H9 (cell line): ENCODE data around the gene CABLES2. TPM values are rescaled to one million over a fixed set of nuclear protein-coding genes. Genes with fewer than 3 reads are reported as not detected.

Source experiments
- DNase-seq: peaks from one replicate; pipeline ENCODE4 v3.0.0-alpha.2; 2017
- H2AFZ ChIP-seq: one replicate; pipeline ENCODE4 v1.6.1; 2013; ENCODE audit warnings: mild to moderate bottlenecking, low read length, control low read depth, moderate library complexity
- H2AK5ac ChIP-seq: 2 replicates; pipeline ENCODE4 v1.6.1; 2013; ENCODE audit warnings: low read length, control low read depth, mixed read lengths; ENCODE audit not compliant: insufficient read length
- H2BK120ac ChIP-seq: one replicate; pipeline ENCODE4 v1.6.1; 2013; ENCODE audit warnings: low read depth, mild to moderate bottlenecking, low read length, control low read depth, inconsistent platforms; ENCODE audit not compliant: poor library complexity, severe bottlenecking
- H2BK12ac ChIP-seq: 2 replicates; pipeline ENCODE4 v1.6.1; 2013; ENCODE audit warnings: low read length, control low read depth, mixed read lengths, low read depth; ENCODE audit not compliant: insufficient read length
- H2BK15ac ChIP-seq: 2 replicates; pipeline ENCODE4 v1.6.1; 2013; ENCODE audit warnings: low read depth, low read length, control low read depth
- H2BK20ac ChIP-seq: one replicate; pipeline ENCODE4 v1.6.1; 2013; ENCODE audit warnings: low read depth, mild to moderate bottlenecking, low read length, control low read depth, inconsistent platforms; ENCODE audit not compliant: poor library complexity, severe bottlenecking
- H2BK5ac ChIP-seq: 2 replicates; pipeline ENCODE4 v1.6.1; 2013; ENCODE audit warnings: low read length, control low read depth, mixed read lengths; ENCODE audit not compliant: insufficient read length
- H3K14ac ChIP-seq: 2 replicates; pipeline ENCODE4 v1.6.1; 2013; ENCODE audit warnings: low read length, control low read depth; ENCODE audit not compliant: insufficient read depth
- H3K18ac ChIP-seq: 2 replicates; pipeline ENCODE4 v1.6.1; 2013; ENCODE audit warnings: low read depth, mild to moderate bottlenecking, mixed read lengths, low read length, control low read depth; ENCODE audit not compliant: insufficient read length
- H3K23ac ChIP-seq: 2 replicates; pipeline ENCODE4 v1.6.1; 2013; ENCODE audit warnings: low read length, control low read depth, mixed read lengths, low read depth; ENCODE audit not compliant: insufficient read length
- H3K23me2 ChIP-seq: 2 replicates; pipeline ENCODE4 v1.6.1; 2013; ENCODE audit warnings: low read depth, mild to moderate bottlenecking, mixed read lengths, low read length, control low read depth; ENCODE audit not compliant: insufficient read length, poor library complexity, severe bottlenecking
- H3K27ac ChIP-seq: 2 replicates; pipeline ENCODE4 v1.5.1; 2013; ENCODE audit warnings: low read length, control low read depth, mixed read lengths, low read depth; ENCODE audit not compliant: insufficient read length
- H3K27me3 ChIP-seq: 2 replicates; pipeline ENCODE4 v1.6.1; 2013; ENCODE audit warnings: low read length, control low read depth, inconsistent platforms; ENCODE audit not compliant: insufficient read depth
- H3K4ac ChIP-seq: 2 replicates; pipeline ENCODE4 v1.6.1; 2013; ENCODE audit warnings: low read depth, mild to moderate bottlenecking, control low read depth, inconsistent platforms, low read length, moderate library complexity
- H3K4me1 ChIP-seq: 2 replicates; pipeline ENCODE4 v1.6.1; 2013; ENCODE audit warnings: low read length, control low read depth, inconsistent platforms; ENCODE audit not compliant: insufficient read depth
- H3K4me2 ChIP-seq: 2 replicates; pipeline ENCODE4 v1.6.1; 2013; ENCODE audit warnings: low read length, control low read depth, mixed read lengths; ENCODE audit not compliant: insufficient read length, insufficient read depth
- H3K56ac ChIP-seq: 2 replicates; pipeline ENCODE4 v1.6.1; 2013; ENCODE audit warnings: low read depth, mild to moderate bottlenecking, mixed read lengths, low read length, control low read depth; ENCODE audit not compliant: insufficient read length
- H3K79me1 ChIP-seq: 2 replicates; pipeline ENCODE4 v1.6.1; 2013; ENCODE audit warnings: low read depth, mild to moderate bottlenecking, moderate library complexity, low read length, control low read depth, inconsistent platforms; ENCODE audit not compliant: insufficient read depth, poor library complexity, severe bottlenecking
- H3K79me2 ChIP-seq: 2 replicates; pipeline ENCODE4 v1.6.1; 2013; ENCODE audit warnings: low read length, control low read depth, inconsistent platforms; ENCODE audit not compliant: insufficient read depth
- H3K9ac ChIP-seq: 2 replicates; pipeline ENCODE4 v1.6.1; 2013; ENCODE audit warnings: low read length, control low read depth, mixed read lengths; ENCODE audit not compliant: insufficient read length; ENCODE audit errors: extremely low read depth
- H3K9me3 ChIP-seq: one replicate; pipeline ENCODE4 v1.6.1; 2013; ENCODE audit warnings: low read depth, low read length, inconsistent platforms; ENCODE audit not compliant: control insufficient read depth
- H3T11ph ChIP-seq: one replicate; pipeline ENCODE4 v1.6.1; 2013; ENCODE audit warnings: mild to moderate bottlenecking, low read length, control low read depth, inconsistent platforms
- H4K20me1 ChIP-seq: one replicate; pipeline ENCODE4 v1.6.1; 2013; ENCODE audit not compliant: control insufficient read depth, insufficient read length, insufficient read depth
- H4K5ac ChIP-seq: 2 replicates; pipeline ENCODE4 v1.6.1; 2013; ENCODE audit warnings: low read depth, mild to moderate bottlenecking, mixed read lengths, low read length, control low read depth; ENCODE audit not compliant: insufficient read length
- H4K8ac ChIP-seq: replicated peaks from 2 replicates; pipeline ENCODE4 v1.6.1; 2013; ENCODE audit warnings: low read length, control low read depth, mixed read lengths, low read depth; ENCODE audit not compliant: insufficient read length
- H4K91ac ChIP-seq: 2 replicates; pipeline ENCODE4 v1.6.1; 2013; ENCODE audit warnings: low read depth, mild to moderate bottlenecking, moderate library complexity, mixed read lengths, low read length, control low read depth; ENCODE audit not compliant: insufficient read length
- H3K27ac Mint-ChIP-seq, 3 experiments: 2 replicates in 2 of 3; 3 replicates in 1 of 3; pipeline ENCODE4 v1.8.0; 2020 to 2021; ENCODE audit warnings: mixed read lengths in 3 of 3, mild to moderate bottlenecking in 1 of 3, moderate library complexity in 1 of 3
- H3K27me3 Mint-ChIP-seq: 2 replicates; pipeline ENCODE4 v1.8.0; 2021; ENCODE audit warnings: low read depth, mild to moderate bottlenecking, moderate library complexity, mixed read lengths
- H3K36me3 Mint-ChIP-seq, 3 experiments: 2 replicates in 2 of 3; 3 replicates in 1 of 3; pipeline ENCODE4 v1.8.0; 2020 to 2021; ENCODE audit warnings: low read depth in 3 of 3, mixed read lengths in 3 of 3; ENCODE audit not compliant: insufficient read depth in 1 of 3
- H3K4me1 Mint-ChIP-seq, 2 experiments: 2 replicates each; pipeline ENCODE4 v1.8.0; 2020; ENCODE audit warnings: mixed read lengths in 2 of 2
- H3K4me3 Mint-ChIP-seq, 2 experiments: 2 replicates in 1 of 2; 3 replicates in 1 of 2; pipeline ENCODE4 v1.8.0; 2020 to 2021; ENCODE audit warnings: mild to moderate bottlenecking in 2 of 2, mixed read lengths in 2 of 2, moderate library complexity in 1 of 2
- H3K9me3 Mint-ChIP-seq, 2 experiments: 2 replicates in 1 of 2; 3 replicates in 1 of 2; pipeline ENCODE4 v1.8.0; 2020; ENCODE audit warnings: mild to moderate bottlenecking in 2 of 2, mixed read lengths in 2 of 2, moderate library complexity in 1 of 2
- WGBS: extraction: QIAGEN DNeasy Blood & Tissue Kit; methylation state at CpG from one replicate; pipeline ENCODE4 v1.1.7; 2013; ENCODE audit warnings: missing lambda C conversion rate, low lambda C conversion rate, mixed read lengths; ENCODE audit not compliant: insufficient read length; ENCODE audit errors: extremely low coverage; 5-methylcytosine and 5-hydroxymethylcytosine counted together
- total RNA-seq: library from RNA; stranded (reverse); gene quantifications from 2 replicates; pipeline ENCODE4 v1.2.1, GENCODE V29; 2021
- TF ChIP-seq, protein P1 (sequence below): fragments of 200-600 bp; sonication (generic); conservative IDR thresholded peaks from 3 replicates; pipeline ENCODE4 v1.8.0; 2021; ENCODE audit warnings: antibody characterized with exemption, mild to moderate bottlenecking

CABLES2 gene
- total RNA-seq, 1 experiment from 2014 or later, result 10.8 TPM

- no peak overlapping the region for H2BK5ac ChIP-seq
- no peak overlapping the region for H3T11ph ChIP-seq
- no peak for DNase-seq
- no peak overlapping the region for H3K23ac ChIP-seq
- H3K79me2 ChIP-seq, result no peaks in the 10 kb centered on the region
- H3K9ac ChIP-seq, result no peak overlapping the region
- no peak overlapping the region for H4K8ac ChIP-seq
- no peak overlapping the region for H4K5ac ChIP-seq
- no peaks in the 10 kb centered on the region for H4K20me1 ChIP-seq
- no peak overlapping the region for H3K4ac ChIP-seq
- H3K27me3 ChIP-seq, result no peaks in the 10 kb centered on the region
- H2BK15ac ChIP-seq, result no peak overlapping the region
- WGBS, result no CpG with 5 or more reads among the region's 25 CpGs
- no peak overlapping the region for H3K18ac ChIP-seq
- H3K56ac ChIP-seq, result no peak overlapping the region
- no peaks in the 10 kb centered on the region for H3K9me3 ChIP-seq
- TF ChIP-seq, protein P1, sequence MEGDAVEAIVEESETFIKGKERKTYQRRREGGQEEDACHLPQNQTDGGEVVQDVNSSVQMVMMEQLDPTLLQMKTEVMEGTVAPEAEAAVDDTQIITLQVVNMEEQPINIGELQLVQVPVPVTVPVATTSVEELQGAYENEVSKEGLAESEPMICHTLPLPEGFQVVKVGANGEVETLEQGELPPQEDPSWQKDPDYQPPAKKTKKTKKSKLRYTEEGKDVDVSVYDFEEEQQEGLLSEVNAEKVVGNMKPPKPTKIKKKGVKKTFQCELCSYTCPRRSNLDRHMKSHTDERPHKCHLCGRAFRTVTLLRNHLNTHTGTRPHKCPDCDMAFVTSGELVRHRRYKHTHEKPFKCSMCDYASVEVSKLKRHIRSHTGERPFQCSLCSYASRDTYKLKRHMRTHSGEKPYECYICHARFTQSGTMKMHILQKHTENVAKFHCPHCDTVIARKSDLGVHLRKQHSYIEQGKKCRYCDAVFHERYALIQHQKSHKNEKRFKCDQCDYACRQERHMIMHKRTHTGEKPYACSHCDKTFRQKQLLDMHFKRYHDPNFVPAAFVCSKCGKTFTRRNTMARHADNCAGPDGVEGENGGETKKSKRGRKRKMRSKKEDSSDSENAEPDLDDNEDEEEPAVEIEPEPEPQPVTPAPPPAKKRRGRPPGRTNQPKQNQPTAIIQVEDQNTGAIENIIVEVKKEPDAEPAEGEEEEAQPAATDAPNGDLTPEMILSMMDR, result no peak
- H3K27ac Mint-ChIP-seq, result no peak overlapping the region
- H3K4me2 ChIP-seq, result no peak overlapping the region
- H3K9me3 Mint-ChIP-seq, result peaks cover 0 to 5% of the 10 kb centered on the region in 2 experiments; a peak in 2 of 5 replicates
- H3K14ac ChIP-seq, result no peak overlapping the region
- no peaks in the 10 kb centered on the region for H3K79me1 ChIP-seq
- H2AFZ ChIP-seq, result no peak overlapping the region
- H3K36me3 Mint-ChIP-seq, result peaks cover 0 to 4% (median 0%) of the 10 kb centered on the region in 3 experiments; a peak in 1 of 7 replicates
- H3K27ac ChIP-seq, result no peak overlapping the region
- no peak overlapping the region; a peak in 1 of 5 replicates for H3K4me3 Mint-ChIP-seq
- H3K27me3 Mint-ChIP-seq, result peaks cover 1% of the 10 kb centered on the region
- no peak overlapping the region for H2AK5ac ChIP-seq
- H3K4me1 Mint-ChIP-seq, result peaks cover 0 to 6% of the 10 kb centered on the region in 2 experiments; a peak in 2 of 4 replicates
- H2BK12ac ChIP-seq, result no peak overlapping the region
- H2BK20ac ChIP-seq, result no peak overlapping the region
- no peak overlapping the region for H4K91ac ChIP-seq
- no peaks in the 10 kb centered on the region for H3K4me1 ChIP-seq
- no peak overlapping the region for H2BK120ac ChIP-seq
- H3K23me2 ChIP-seq, result no peaks in the 10 kb centered on the region
Observed at GRCh38 chr20:62417981-62418708, 11.1 kb upstream of the CABLES2 start.
